HG02759 (cell line): ENCODE results near the gene ZNF264.
"Not testable (repeated sequence)": the region's sequence is repeated elsewhere in the genome, so short reads cannot be mapped to it uniquely, and the experiment has no call there.

Experiments
- ATAC-seq: cut with Tn5 transposase; IDR thresholded peaks from one replicate; pipeline ENCODE4 v1.9.1; 2021; ENCODE audit warnings: mild to moderate bottlenecking, moderate library complexity; ENCODE audit not compliant: unreplicated experiment

The ZNF264 gene

DNA sequence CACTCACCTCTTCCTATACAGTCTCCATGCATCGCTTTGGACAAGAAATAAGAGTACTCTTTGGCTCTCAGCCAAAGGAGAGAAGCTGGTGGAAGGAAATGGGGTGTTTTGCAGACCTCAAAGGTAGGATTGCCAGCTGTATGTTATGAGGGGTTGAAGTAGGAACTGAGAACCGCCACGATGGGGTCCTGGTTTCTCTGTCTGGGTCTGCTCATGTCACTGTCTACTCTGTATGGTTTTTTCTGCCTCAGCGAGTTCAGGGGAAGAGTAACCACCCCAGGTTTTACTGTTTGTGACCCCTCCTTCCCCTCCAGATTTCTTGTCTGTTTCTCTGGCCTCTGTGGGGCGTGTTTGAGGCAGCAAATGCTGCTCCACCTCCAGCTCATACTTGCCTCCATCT, 53.2 kb downstream of the ZNF264 start:
- no peak for ATAC-seq

DNA sequence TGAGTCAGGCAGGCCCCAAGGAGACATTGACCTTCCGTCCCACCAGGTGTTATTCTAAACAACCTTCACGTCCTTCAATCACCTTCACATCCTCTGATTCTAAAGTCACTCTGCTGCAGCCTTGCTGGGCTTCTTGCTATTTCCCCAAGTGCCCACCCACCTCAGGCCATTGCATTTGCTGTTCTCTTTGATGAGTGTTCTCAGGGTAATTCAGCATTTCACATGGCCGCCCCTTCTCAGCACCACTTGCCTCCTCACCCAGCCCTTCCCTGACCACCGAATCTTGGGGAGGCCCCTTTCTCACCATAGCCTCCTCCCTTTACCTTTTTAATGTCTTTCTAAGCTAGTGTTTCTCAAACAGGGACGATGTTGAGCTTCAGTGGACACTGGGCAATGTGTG, 53.8 kb downstream of the ZNF264 start:
- ATAC-seq, result no peak

DNA sequence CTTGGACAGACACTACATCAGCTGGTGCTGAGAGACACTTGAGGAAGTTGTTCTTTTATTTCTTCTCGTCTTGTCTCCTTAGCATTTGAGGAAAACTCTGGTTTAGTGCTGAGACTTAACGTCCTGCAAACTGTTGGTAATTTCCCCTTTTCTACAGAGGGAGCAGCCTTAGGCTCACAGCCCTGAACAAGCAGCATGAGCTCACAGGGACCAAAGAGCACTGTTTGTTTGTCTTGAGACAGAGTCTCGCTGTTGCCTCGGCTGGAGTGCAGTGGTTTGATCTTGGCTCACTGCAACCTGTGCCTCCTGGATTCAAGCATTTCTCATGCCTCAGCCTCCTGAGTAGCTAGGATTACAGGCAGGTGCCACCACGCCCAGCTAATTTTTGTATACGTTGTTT, 54.7 kb downstream of the ZNF264 start:
- no peak for ATAC-seq

DNA sequence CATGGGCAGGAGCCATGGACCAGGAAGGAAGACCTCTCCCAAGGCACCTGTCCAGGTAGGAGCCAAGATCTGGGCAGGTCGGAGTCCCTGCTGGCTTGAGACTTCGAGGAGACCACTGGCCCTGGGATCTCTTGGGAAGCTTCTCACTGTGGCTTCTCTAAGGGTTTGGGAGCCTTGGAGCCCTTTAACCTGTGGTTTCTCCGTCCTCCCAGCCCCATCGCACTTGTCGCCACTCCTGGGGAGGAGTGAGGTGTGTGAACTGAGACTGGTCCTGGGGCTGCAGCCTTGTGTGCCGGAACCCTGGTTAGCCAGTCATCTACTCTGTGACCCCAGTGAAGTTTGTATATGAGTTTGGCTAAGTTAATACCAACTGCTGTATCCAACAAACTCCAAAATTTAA, 57.3 kb downstream of the ZNF264 start:
- no peak for ATAC-seq

DNA sequence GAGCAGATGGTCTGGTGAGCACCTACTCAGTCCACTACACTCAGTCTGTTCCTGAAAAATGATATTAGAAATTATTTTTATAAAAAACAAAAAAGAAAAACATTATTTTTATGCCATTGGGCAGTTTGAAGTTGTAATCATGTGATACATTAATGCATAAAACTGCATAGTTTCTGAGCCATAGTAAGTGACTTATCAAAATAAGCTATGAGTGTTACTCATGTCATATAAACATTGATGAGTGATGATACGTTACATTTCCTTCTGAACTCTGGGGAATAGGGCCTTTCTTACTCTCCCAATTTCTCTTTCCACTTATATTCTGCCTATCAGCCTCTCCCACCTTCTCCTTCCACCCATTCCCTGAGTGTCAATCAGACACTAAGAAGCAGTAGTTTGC, 58.0 kb downstream of the ZNF264 start:
- ATAC-seq, result no peak

DNA sequence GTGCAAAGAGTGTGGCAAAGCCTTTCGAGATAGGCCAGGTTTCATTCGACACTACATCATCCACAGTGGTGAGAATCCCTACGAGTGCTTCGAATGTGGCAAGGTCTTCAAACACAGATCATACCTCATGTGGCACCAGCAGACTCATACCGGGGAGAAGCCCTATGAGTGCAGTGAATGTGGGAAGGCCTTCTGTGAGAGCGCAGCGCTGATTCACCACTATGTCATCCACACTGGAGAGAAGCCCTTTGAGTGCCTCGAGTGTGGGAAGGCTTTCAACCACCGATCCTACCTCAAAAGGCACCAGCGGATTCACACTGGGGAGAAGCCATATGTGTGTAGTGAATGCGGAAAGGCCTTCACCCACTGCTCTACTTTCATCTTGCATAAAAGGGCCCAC, 62.5 kb downstream of the ZNF264 start:
- ATAC-seq, result not testable (repeated sequence)

DNA sequence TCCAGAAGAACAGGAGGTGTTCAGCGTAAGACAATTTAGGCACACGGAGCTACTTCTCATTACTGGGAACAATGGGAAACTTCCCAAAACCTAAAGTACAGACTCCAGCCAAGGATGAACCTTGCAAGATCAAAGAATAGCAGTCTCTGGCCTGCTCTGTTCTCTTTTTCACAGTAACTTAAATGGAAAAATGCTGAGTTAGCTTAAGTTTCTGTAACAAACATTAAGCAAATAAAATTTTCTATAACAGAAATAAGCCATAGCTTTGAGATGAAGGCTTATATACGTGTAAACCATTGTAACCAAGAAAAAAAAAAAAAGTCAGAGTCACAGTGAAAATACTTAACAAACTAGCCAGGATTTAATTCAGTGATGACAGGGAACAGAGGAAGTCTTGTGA, 70.7 kb downstream of the ZNF264 start:
- no peak for ATAC-seq

DNA sequence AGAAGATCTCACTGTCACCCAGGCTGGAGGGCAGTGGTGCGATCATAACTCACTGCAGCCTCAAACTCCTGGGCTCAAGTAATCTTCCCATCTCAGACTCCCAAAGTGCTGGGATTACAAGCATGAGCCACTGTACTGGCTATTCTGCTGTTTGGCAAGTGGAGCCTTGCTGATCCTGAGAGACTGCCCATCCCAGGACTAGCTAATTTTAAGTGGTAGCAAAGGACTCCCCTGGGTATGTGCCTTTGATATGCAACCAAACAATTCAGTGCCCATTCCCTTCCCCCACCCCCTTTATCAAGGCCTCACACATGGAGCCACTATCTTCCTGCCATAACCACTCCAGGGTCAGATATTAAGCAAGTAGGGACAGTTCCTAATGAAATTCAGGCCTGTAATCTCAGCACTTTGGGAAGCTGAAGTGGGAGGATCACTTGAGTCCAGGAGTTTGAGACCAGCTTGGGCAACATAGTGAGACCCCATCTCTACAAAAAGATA, 72.0 kb downstream of the ZNF264 start:
- no peak for ATAC-seq

DNA sequence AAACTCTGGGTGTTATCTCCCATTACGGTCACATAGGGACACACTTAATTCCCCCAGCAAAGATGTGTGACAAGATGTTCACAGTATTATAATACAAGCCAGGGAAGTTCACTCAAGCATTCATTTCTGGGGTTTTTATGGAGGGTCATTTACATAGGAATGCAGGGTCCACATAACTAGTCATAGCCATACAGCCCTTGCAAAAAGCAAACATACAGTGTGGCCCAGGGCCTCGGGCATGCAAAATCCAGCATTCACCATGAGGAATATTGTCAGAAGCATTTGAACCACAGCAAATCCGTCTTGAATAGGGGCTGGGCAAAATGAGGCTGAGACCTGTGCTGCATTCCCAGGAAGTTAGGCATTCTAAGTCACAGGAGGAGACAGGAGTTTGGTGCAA, 76.0 kb downstream of the ZNF264 start:
- ATAC-seq, result no peak

DNA sequence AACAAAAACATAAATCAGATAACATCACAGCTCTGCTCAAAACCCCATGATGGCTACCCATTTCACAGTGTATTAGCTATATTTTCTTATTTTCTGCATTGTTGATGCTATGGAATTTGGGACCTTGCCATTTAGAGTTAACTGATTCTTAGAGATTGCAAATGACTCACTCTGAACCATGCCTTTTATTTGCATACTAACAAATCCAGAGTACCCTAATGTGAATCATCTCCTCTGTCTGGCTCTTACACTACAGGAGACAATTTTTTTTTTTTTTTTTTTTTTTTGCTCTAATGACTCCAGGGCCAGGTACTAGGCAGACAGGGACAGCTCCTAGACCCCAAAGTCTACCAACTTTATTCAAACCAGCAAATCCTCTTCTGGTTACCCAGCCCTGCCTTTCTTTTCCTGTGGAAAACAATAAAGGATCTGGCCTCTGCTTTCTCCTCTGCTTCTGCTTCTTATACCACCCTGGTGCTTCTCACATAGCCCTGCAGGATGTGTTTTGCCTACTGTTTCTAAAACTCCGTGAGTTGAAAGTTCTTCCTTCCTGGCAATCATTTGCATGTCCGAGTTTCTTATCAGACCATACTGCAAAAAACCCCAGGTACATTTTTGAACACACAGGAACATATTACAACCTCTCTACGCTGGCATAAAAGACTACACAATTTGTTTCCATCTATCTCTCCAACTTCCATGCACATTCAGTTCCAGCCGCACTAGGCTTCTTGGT, 78.4 kb downstream of the ZNF264 start:
- no peak for ATAC-seq

DNA sequence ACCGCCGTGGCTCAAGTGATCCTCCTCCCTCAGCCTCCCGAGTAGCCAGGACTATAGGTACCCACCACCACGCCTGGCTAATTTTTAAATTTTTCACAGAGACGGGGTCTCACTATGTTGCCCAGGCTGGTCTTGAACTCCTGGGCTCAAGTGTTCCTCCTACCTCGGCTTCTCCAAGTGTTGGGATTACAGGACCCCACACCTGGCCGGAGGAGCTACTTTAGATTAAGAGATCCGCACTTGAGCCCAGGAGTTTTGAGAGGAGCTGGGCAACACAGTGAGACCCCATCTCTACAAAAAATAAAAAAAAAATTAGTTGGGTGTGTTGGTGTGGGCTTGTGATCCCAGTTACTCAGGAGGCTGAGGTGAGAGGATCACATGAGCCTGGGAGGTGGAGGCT, 80.0 kb downstream of the ZNF264 start:
- ATAC-seq, result no peak
